Measurements from ENCODE around the gene KIAA0513.

Gene KIAA0513

GRCh38 chr16:85027349-85027957, at the start of gene KIAA0513:
Gene KIAA0513, plus strand, starts transcription at chr16:85027795. Its CDS starts 39,277 bp downstream, at chr16:85067072.
- peak; percentile 96 for DNase-seq

- DNase-seq, result no peak
Observed at GRCh38 chr16:84979516-84979915, 48.1 kb upstream of the KIAA0513 start.

- DNase-seq, result no peak
Observed at GRCh38 chr16:84982434-84982833, 45.2 kb upstream of the KIAA0513 start.

GRCh38 chr16:84985079-84986065, 42.2 kb upstream of the KIAA0513 start:
- no peak for DNase-seq

- no peak for DNase-seq
Observed at GRCh38 chr16:84986102-84986501, 41.5 kb upstream of the KIAA0513 start.

GRCh38 chr16:84986879-84987278, 40.7 kb upstream of the KIAA0513 start:
- no peak for DNase-seq

- no peak for DNase-seq
Observed at GRCh38 chr16:84988328-84989080, 39.1 kb upstream of the KIAA0513 start.

- no peak for DNase-seq
Observed at GRCh38 chr16:84989749-84990620, 37.6 kb upstream of the KIAA0513 start.

- DNase-seq, result no peak
Observed at GRCh38 chr16:84990782-84991181, 36.8 kb upstream of the KIAA0513 start.

- no peak for DNase-seq
Observed at GRCh38 chr16:84992717-84993075, 34.9 kb upstream of the KIAA0513 start.

- no peak for DNase-seq
Observed at GRCh38 chr16:84993926-84994325, 33.7 kb upstream of the KIAA0513 start.

GRCh38 chr16:84995663-84996062, 31.9 kb upstream of the KIAA0513 start:
- DNase-seq, result no peak

- peak; percentile 91 for DNase-seq
Observed at GRCh38 chr16:84996365-84996764, 31.2 kb upstream of the KIAA0513 start.

GRCh38 chr16:84999200-84999599, 28.4 kb upstream of the KIAA0513 start:
- no peak for DNase-seq

- no peak for DNase-seq
Observed at GRCh38 chr16:84999857-85000480, 27.6 kb upstream of the KIAA0513 start.

GRCh38 chr16:85002099-85002541, 25.5 kb upstream of the KIAA0513 start:
- no peak for DNase-seq

- no peak for DNase-seq
Observed at GRCh38 chr16:85002608-85003007, 25.0 kb upstream of the KIAA0513 start.

- DNase-seq, result no peak
Observed at GRCh38 chr16:85003076-85003475, 24.5 kb upstream of the KIAA0513 start.

GRCh38 chr16:85003725-85004586, 23.6 kb upstream of the KIAA0513 start:
- DNase-seq, result peak; percentile 40

GRCh38 chr16:85004587-85005205, 22.9 kb upstream of the KIAA0513 start:
- no peak for DNase-seq

Data from NCI-H82 (cell line).